Activated T-cell treated with anti-CD3 and anti-CD28 coated beads, Interleukin-2, amount 50 U/mL, for 4 hours (primary cell): ENCODE data around the gene PDCL2. TPM values are rescaled to one million over a fixed set of nuclear protein-coding genes. Genes with fewer than 3 reads are reported as not detected.
"Not testable (repeated sequence)": the region's sequence is repeated elsewhere in the genome, so short reads cannot be mapped to it uniquely, and the experiment has no call there.

ENCODE experiments used
- ATAC-seq, 2 donors: fragments of 200-7000 bp; cut with Tn5 transposase; one replicate each; pipeline ENCODE4 v1.10.0; 2021
- DNase-seq: peaks from one replicate; pipeline ENCODE4 v3.0.0-alpha.2; 2020
- H3K27me3 Mint-ChIP-seq: one replicate; pipeline ENCODE4 v1.8.0; 2021; ENCODE audit warnings: low read depth, mixed read lengths
- H3K36me3 Mint-ChIP-seq: one replicate; pipeline ENCODE4 v1.8.0; 2022; ENCODE audit warnings: mixed read lengths; ENCODE audit not compliant: insufficient read depth
- H3K4me1 Mint-ChIP-seq: one replicate; pipeline ENCODE4 v1.8.0; 2021; ENCODE audit warnings: low read depth, mixed read lengths
- H3K4me3 Mint-ChIP-seq: one replicate; pipeline ENCODE4 v1.8.0; 2021; ENCODE audit warnings: mild to moderate bottlenecking, moderate library complexity, mixed read lengths
- H3K9me3 Mint-ChIP-seq: one replicate; pipeline ENCODE4 v1.8.0; 2021; ENCODE audit warnings: mixed read lengths
- total RNA-seq, 3 donors: library from RNA; stranded (reverse); gene quantifications; one replicate each; pipeline ENCODE4 v1.2.1, GENCODE V29; 2021

PDCL2 gene
- total RNA-seq, 3 donors from 2014 or later = not detected

DNA sequence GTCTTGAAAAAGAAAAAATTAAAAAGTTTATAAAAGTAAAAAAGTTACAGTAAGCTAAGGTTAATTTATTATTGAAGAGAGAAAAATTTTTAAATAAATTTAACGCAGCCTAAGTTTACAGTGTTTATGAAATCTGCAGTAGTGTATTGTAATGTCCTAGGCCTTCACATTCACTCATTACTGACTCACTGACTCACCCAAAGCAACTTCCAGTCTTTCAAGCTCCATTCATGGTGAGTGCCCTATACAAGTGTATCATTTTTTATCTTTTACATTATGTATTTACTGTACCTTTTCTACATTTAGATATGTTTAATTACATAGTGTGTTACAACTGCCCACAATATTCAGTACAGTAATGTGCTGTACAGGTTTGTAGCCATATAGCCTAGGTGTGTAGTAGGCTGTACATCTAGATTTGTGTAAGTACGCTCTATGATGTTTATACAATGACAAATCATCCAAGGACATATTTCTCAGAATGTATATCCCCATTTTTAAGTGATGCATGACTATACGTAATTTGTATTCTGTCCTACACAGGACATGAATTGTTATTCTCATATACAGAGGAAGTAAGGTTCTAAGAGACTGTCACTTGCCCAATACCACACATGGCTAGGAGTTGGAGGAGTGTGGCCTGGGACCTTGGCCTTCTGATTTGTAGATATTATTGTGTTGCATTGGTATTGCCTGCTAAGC lies 19.5 kb upstream of the PDCL2 start:
- ATAC-seq (no peak), DNase-seq (no peak)
- H3K4me1 Mint-ChIP-seq = no peaks in the 10 kb centered on the region
- H3K36me3 Mint-ChIP-seq = no peaks in the 10 kb centered on the region
- H3K27me3 Mint-ChIP-seq = no peaks in the 10 kb centered on the region
- no peak overlapping the region for H3K4me3 Mint-ChIP-seq
- H3K9me3 Mint-ChIP-seq = no peaks in the 10 kb centered on the region

DNA sequence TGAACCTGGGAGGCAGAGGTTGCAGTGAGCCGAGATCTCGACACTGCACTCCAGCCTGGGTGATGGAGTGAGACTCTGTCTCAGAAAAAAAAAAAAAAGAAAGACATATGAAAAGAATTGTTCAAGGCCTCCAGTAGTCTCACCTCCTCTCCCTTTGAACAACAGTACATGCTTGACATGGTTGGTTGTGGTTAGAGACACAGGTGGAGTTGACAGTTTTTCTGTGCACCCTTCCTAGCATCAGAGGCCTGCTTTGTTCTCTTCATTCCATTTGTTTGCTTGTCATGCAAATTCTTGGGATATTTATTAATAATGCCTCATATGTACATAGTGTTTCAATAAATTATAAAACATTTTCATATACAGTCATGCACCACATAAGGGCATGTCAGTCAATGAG lies 18.3 kb upstream of the PDCL2 start:
- no peaks in the 10 kb centered on the region for H3K36me3 Mint-ChIP-seq
- DNase-seq = no peak
- no peak for ATAC-seq

DNA sequence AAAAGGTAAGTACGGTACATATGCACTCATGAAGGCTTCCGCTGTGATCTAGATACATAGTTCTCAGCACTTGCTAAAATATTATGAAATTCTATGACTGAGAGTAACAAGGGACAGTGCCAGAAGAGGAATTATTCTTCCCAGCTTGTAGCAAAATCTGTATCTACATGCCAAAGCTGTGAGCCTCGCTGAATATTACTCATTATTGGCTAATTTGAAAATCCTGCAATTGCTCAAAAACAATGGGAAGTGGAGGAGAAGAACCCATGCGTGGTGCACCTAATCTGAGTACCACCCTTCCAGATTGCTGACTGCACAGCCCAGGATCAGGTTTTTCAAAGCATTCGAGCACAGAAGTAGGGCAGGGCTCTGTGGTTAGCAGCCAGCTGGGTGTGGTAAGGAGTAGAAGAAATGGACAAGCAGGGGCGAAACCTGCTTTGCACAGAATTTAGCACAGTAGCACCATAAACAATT lies 17.4 kb upstream of the PDCL2 start:
- H3K27me3 Mint-ChIP-seq = peaks cover 7% of the 10 kb centered on the region
- no peaks in the 10 kb centered on the region for H3K9me3 Mint-ChIP-seq
- H3K4me3 Mint-ChIP-seq = peak overlapping the region; percentile 19
- ATAC-seq (no peak), DNase-seq (no peak)
- no peaks in the 10 kb centered on the region for H3K36me3 Mint-ChIP-seq
- no peaks in the 10 kb centered on the region for H3K4me1 Mint-ChIP-seq

More for the DNA sequence above, 18.3 kb upstream of the PDCL2 start:
- Mint-ChIP-seq H3K4me3 (no peak overlapping the region), H3K27me3 (peaks cover 1% of the 10 kb centered on the region), H3K4me1 (no peaks in the 10 kb centered on the region), H3K9me3 (no peaks in the 10 kb centered on the region)

DNA sequence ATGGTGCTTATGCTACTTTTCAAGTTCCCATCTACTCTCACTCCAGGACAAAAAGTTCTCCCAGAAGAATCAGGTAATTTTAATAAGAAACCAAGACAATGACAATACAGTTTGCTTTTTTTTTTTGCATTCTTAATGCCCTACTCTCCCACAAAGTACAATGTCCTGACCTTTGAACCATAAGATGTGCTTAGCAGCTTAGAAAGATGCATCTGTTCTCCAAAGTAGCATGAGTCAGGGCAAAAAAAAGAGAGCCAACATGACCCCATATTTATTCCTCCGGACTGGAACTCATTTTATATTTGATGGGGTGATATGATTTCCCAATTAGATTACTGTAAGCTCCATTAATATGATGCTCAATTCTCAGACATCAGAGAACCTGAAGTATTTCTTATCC lies 16.5 kb upstream of the PDCL2 start:
- no peaks in the 10 kb centered on the region for H3K9me3 Mint-ChIP-seq
- peaks cover 7% of the 10 kb centered on the region for H3K27me3 Mint-ChIP-seq
- DNase-seq = no peak
- H3K36me3 Mint-ChIP-seq = no peaks in the 10 kb centered on the region
- ATAC-seq = no peak
- no peaks in the 10 kb centered on the region for H3K4me1 Mint-ChIP-seq
- H3K4me3 Mint-ChIP-seq = no peak overlapping the region

DNA sequence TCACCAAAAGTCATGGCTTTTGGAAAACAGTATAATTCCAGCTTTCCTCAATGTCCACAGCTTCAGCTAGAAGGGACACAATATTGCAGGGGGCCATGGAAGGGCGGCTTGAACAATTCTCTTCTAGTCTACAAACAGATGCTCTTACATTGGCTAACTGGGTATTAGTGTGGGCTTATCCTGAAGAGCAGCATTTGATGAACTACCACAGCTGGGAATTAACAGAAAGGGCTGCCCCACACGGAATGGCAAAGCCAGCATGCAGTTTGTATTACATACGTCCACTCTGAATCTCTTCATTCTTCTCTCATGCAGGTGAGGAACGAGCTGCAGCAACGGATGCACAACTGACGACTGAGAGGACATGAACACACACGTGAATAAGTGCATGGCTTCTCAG lies 13.0 kb upstream of the PDCL2 start:
- Mint-ChIP-seq H3K4me1 (no peaks in the 10 kb centered on the region), H3K4me3 (no peak overlapping the region), H3K36me3 (no peaks in the 10 kb centered on the region), H3K27me3 (peaks cover 7% of the 10 kb centered on the region), H3K9me3 (no peaks in the 10 kb centered on the region)
- no peak for DNase-seq
- ATAC-seq = no peak

DNA sequence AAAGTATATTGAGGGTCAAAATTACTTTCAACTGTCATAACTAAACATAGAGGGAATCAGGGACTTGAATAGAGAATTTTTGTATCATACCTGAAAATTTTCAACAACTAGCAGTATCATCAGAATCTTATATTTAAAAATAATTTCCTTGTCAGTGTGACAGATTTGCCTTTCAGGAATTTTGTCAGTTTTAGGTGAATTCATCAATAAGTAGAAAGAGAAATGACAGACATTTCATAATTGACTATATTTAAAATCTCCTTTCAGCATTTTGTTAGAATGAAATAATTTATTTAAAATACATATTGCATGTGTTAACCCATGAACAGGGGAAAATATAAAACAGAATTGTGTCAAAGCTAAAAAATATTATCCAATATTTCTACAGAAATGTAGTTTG lies 8.6 kb upstream of the PDCL2 start:
- no peak overlapping the region for H3K4me3 Mint-ChIP-seq
- no peaks in the 10 kb centered on the region for H3K36me3 Mint-ChIP-seq
- H3K27me3 Mint-ChIP-seq = peaks cover 7% of the 10 kb centered on the region
- ATAC-seq (no peak), DNase-seq (no peak)
- no peaks in the 10 kb centered on the region for H3K4me1 Mint-ChIP-seq
- H3K9me3 Mint-ChIP-seq = no peaks in the 10 kb centered on the region

DNA sequence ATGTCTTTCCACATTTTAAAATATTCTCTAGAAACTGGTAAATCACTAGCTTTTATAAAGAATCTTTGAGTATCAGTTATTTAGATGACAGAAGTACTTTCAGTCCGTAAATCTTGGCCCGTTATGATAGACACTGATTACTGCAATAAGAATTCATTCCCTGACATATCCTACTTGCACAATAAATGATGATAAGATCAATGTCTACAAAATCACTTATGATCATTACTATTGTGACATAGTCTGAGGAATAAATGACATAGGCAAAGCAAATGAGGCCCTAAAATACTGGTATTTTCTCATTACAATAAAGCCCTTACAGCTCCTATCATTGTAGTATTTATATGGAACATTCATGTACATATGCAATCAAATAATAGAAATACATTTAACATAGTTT lies 6.6 kb upstream of the PDCL2 start:
- Mint-ChIP-seq H3K4me1 (no peaks in the 10 kb centered on the region), H3K9me3 (no peaks in the 10 kb centered on the region), H3K36me3 (no peaks in the 10 kb centered on the region), H3K27me3 (no peaks in the 10 kb centered on the region), H3K4me3 (no peak overlapping the region)
- DNase-seq = no peak
- ATAC-seq = no peak

DNA sequence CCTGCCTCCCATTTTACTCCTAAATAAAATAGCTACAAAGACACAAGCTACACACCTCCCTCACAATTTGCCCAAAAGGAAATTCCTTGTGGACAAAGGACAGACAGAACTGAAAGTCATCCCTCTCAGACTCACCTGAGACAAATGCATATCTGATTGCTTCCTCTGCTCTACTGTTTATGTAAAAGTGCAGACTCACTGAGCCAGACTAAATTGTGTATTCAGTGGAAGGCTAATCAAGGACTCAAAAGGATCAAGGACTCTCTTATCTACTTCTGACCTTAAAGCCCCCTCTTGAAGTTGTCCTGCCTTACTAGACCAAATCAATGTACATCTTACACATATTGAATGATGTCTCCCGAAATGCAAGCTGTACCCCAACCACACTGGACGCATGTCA lies 3.9 kb downstream of the PDCL2 start:
- Mint-ChIP-seq H3K27me3 (peaks cover 7% of the 10 kb centered on the region), H3K4me1 (no peaks in the 10 kb centered on the region), H3K9me3 (peaks cover 11% of the 10 kb centered on the region), H3K36me3 (no peaks in the 10 kb centered on the region), H3K4me3 (no peak overlapping the region)
- DNase-seq (no peak), ATAC-seq (no peak)

DNA sequence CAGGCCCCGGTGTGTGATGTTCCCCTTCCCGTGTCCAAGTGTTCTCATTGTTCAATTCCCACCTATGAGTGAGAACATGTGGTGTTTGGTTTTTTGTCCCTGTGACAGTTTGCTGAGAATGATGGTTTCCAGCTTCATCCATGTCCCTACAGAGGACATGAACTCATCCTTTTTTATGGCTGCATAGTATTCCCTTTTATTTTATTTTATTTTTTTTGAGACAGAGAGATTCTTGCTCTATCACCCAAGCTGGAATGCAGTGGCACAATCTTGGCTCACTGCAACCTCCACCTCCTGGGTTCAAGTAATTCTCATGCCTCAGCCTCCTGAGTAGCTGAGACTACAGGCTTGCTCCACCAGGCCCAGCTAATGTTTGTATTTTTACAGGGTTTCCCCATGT lies 9.3 kb downstream of the PDCL2 start:
- not testable (repeated sequence) for ATAC-seq, DNase-seq, H3K27me3 Mint-ChIP-seq, H3K4me1 Mint-ChIP-seq, H3K4me3 Mint-ChIP-seq, H3K36me3 Mint-ChIP-seq
- H3K9me3 Mint-ChIP-seq = peaks cover 10% of the 10 kb centered on the region

DNA sequence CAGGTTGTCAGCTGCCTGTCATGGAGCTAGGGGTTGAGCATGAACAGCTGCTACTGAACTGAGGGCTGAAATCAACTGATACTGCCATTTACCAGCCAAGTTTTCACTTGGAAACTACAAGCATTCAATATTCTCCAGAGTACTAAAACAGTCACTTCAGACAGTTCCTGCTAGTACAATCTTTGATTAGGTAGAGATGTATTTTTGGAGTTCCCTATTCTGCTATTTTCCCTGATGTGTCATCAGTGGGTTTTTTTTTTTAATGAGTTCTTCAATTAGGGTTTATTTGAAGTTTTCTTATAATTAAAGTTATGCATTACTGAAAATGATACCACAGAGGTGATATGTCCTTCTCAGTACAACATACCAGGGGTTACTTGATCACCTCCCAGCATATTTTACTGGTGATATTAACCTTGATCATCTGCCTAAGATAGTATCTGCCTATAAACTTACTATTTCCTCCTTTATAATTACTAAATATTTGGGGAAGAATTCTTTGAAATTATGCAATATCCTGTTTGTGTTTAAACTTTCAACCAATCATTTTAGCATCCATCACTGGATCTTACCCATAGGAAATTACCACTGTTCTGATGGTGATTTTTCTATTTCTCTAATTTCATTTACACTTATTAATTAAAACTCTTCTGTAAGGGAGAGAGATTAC lies 13.6 kb downstream of the PDCL2 start:
- Mint-ChIP-seq H3K4me1 (no peaks in the 10 kb centered on the region), H3K9me3 (peaks cover 24% of the 10 kb centered on the region), H3K27me3 (no peaks in the 10 kb centered on the region), H3K36me3 (no peaks in the 10 kb centered on the region), H3K4me3 (no peak overlapping the region)
- DNase-seq (no peak), ATAC-seq (no peak)

DNA sequence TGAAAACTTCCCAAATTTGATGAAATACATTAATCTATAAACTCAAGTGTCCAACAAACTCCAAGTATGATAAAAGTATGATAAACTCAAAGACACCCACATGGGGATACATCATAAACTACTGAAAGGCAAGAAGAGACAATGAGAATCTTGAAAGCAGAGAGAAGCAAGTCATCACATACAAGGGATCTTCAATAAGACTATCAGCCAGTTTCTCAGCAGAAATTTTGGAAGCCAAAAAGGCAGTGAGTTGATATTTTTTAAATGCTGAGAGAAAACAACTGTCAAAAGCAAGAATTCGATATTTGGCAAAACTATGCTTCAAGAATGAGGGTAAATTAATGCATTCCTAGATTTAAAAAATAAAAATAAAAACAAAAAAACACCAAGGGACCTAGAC lies 16.5 kb downstream of the PDCL2 start:
- Mint-ChIP-seq H3K36me3 (no peaks in the 10 kb centered on the region), H3K27me3 (no peaks in the 10 kb centered on the region), H3K4me3 (no peak overlapping the region), H3K9me3 (peaks cover 19% of the 10 kb centered on the region), H3K4me1 (no peaks in the 10 kb centered on the region)
- no peak for ATAC-seq
- no peak for DNase-seq

DNA sequence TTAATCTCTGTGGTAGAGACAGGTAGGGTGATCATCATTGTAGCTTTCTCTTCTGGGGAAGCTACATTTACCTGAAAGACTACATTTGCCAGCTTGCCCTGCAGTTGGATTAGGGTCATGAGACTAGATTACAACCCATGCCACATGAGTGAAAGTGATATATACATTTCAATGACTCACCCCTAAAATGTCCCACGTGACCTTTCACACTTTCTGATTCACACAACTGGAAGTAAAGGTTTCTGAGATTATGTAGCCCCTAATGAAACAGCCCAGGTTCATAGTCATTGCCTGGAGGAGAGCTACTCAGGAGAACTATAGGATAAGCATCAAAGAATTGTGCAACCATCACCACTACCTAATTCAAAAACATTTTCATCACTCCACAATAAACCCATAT lies 17.8 kb downstream of the PDCL2 start:
- no peaks in the 10 kb centered on the region for H3K4me1 Mint-ChIP-seq
- peaks cover 19% of the 10 kb centered on the region for H3K9me3 Mint-ChIP-seq
- H3K4me3 Mint-ChIP-seq = no peak overlapping the region
- no peaks in the 10 kb centered on the region for H3K36me3 Mint-ChIP-seq
- H3K27me3 Mint-ChIP-seq = no peaks in the 10 kb centered on the region
- DNase-seq (no peak), ATAC-seq (peak; percentile 35 to 63)

DNA sequence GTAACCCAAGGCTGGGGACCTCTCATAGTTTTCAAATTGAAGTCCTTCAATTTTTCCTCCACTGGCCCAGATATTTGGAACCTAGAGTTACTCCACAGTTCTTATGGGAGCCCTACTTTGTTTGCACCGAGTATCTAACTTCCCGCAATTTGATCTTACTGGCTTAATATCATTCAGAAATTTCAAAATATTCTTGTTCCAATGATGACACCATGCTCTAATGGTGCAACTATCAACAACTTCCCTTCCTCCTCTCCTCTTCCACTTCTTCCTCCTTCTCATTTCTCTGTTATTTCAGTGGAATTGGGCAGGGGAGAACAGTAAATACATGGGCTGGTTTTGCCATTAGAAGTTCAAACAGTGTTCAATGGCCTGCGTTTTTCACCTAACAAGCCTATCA lies 20.2 kb downstream of the PDCL2 start:
- H3K27me3 Mint-ChIP-seq = no peaks in the 10 kb centered on the region

DNA sequence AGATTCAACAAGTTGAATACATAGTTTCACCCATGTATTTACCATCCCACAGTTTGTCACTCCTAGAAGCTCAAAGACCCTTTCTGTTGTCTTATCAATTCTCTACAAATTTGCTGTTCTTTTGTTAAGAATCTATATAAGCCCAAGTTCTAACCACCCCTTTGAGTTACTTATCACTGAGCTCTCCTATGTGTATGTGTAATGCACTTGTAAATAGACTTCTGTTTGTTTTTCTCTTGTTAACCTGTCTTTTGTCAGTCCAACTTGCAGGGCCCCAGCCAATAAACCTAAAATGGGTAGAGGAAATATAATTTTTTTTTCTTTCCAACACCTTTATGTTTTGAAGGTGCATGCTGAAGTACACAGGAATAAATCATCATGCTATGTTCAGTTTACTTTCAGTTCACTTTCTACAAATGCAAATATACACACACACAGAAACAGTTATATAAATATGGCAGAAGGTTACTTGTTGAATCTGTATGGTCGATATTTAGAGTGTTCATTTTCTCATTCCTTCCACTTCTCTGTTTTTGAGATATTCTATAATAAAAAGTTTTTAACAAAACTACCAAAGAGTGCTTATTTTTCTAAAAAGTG lies 23.0 kb downstream of the PDCL2 start:
- no peaks in the 10 kb centered on the region for H3K9me3 Mint-ChIP-seq
- H3K27me3 Mint-ChIP-seq = no peaks in the 10 kb centered on the region
- DNase-seq (no peak), ATAC-seq (no peak)
- no peaks in the 10 kb centered on the region for H3K36me3 Mint-ChIP-seq
- no peaks in the 10 kb centered on the region for H3K4me1 Mint-ChIP-seq
- no peak overlapping the region for H3K4me3 Mint-ChIP-seq

More for the DNA sequence above, 20.2 kb downstream of the PDCL2 start:
- Mint-ChIP-seq H3K4me3 (no peak overlapping the region), H3K4me1 (no peaks in the 10 kb centered on the region), H3K9me3 (peaks cover 14% of the 10 kb centered on the region), H3K36me3 (no peaks in the 10 kb centered on the region)
- DNase-seq = no peak
- ATAC-seq = no peak

DNA sequence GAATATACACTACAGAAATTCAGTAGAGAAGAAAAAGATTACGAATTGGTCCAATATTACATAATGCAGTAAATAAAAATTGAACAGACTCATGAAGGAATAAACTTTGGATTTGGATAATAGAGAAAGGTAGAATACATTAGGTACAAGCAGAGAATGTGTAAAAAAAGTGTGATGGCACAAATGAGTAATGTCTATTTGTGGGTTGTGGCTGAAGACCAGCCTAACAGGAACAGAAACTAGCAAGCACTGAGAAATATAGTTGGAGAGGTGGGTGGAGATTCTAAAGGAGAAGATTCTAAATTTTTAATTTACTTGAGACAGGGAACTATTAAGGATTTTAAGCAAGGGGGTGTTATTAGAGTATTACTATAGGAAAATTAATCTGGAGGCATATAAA lies 30.2 kb downstream of the PDCL2 start:
- Mint-ChIP-seq H3K36me3 (no peaks in the 10 kb centered on the region), H3K9me3 (peaks cover 3% of the 10 kb centered on the region), H3K4me1 (peaks cover 4% of the 10 kb centered on the region), H3K4me3 (no peak overlapping the region), H3K27me3 (peaks cover 14% of the 10 kb centered on the region)
- DNase-seq (no peak), ATAC-seq (peak in 1 of 2 donors; percentile 63)
